SK-N-SH treated with all-trans-retinoic acid at 6 μM for 48 hours (cell line): ENCODE results near the gene CACNA1G.

Experiments
- ATAC-seq: fragments of 200-7000 bp; cut with Tn5 transposase; 3 replicates; pipeline ENCODE4 v1.9.1; 2020; ENCODE audit warnings: mild to moderate bottlenecking, moderate library complexity
- ARNTL ChIP-seq: fragments of 450-650 bp; formaldehyde crosslinking; IDR thresholded peaks from 2 replicates; pipeline ENCODE4 v1.5.0; 2020; ENCODE audit warnings: low read depth, mild to moderate bottlenecking, moderate library complexity, borderline replicate concordance
- BACH2 ChIP-seq: fragments of 250-450 bp; sonication (Bioruptor Pico); IDR thresholded peaks from 2 replicates; pipeline ENCODE4 v1.9.0; 2021; ENCODE audit warnings: mild to moderate bottlenecking, borderline replicate concordance
- CREB5 ChIP-seq: fragments of 250-450 bp; sonication (Bioruptor Pico); IDR thresholded peaks from 2 replicates; pipeline ENCODE4 v1.5.1; 2020; ENCODE audit warnings: low read depth, mild to moderate bottlenecking, moderate library complexity
- CSDC2 ChIP-seq: fragments of 250-450 bp; sonication (Bioruptor Pico); IDR thresholded peaks from 2 replicates; pipeline ENCODE4 v1.5.0; 2020; ENCODE audit warnings: mild to moderate bottlenecking, moderate library complexity
- CSRNP3 ChIP-seq: fragments of 250-450 bp; sonication (Bioruptor Pico); IDR thresholded peaks from 2 replicates; pipeline ENCODE4 v1.5.1; 2021; ENCODE audit warnings: mild to moderate bottlenecking, moderate library complexity
- ESRRG ChIP-seq: fragments of 250-450 bp; sonication (Bioruptor Pico); IDR thresholded peaks from 2 replicates; pipeline ENCODE4 v1.6.1; 2021; ENCODE audit warnings: mild to moderate bottlenecking
- GLIS3 ChIP-seq: fragments of 250-450 bp; sonication (Bioruptor Pico); IDR thresholded peaks from 2 replicates; pipeline ENCODE4 v1.5.0; 2020; ENCODE audit warnings: mild to moderate bottlenecking, moderate library complexity
- ISL1 ChIP-seq: fragments of 250-450 bp; sonication (Bioruptor Pico); IDR thresholded peaks from 2 replicates; pipeline ENCODE4 v2.1.2; 2022; ENCODE audit warnings: mild to moderate bottlenecking, moderate library complexity
- OSR1 ChIP-seq: fragments of 250-450 bp; sonication (Bioruptor Pico); IDR thresholded peaks from 2 replicates; pipeline ENCODE4 v1.8.0; 2022; ENCODE audit warnings: moderate library complexity, mild to moderate bottlenecking, inconsistent platforms
- PATZ1 ChIP-seq: fragments of 250-450 bp; sonication (Bioruptor Pico); IDR thresholded peaks from 2 replicates; pipeline ENCODE4 v1.8.0; 2020; ENCODE audit warnings: mild to moderate bottlenecking, moderate library complexity, borderline replicate concordance
- POU6F1 ChIP-seq: fragments of 250-450 bp; sonication (Bioruptor Pico); IDR thresholded peaks from 2 replicates; pipeline ENCODE4 v1.8.0; 2021; ENCODE audit warnings: low read depth, mild to moderate bottlenecking, moderate library complexity, borderline replicate concordance
- PPARA ChIP-seq: fragments of 250-450 bp; sonication (Bioruptor Pico); IDR thresholded peaks from 2 replicates; pipeline ENCODE4 v1.5.0; 2020; ENCODE audit warnings: mild to moderate bottlenecking, borderline replicate concordance
- RARB ChIP-seq: fragments of 250-450 bp; sonication (Bioruptor Pico); IDR thresholded peaks from 2 replicates; pipeline ENCODE4 v1.8.0; 2021; ENCODE audit warnings: mild to moderate bottlenecking, moderate library complexity
- SNAI2 ChIP-seq: fragments of 250-450 bp; sonication (Bioruptor Pico); IDR thresholded peaks from 2 replicates; pipeline ENCODE4 v1.5.0; 2020; ENCODE audit warnings: mild to moderate bottlenecking, moderate library complexity
- TCF4 ChIP-seq: fragments of 250-450 bp; sonication (Bioruptor Pico); IDR thresholded peaks from 2 replicates; pipeline ENCODE4 v1.8.0; 2021; ENCODE audit warnings: mild to moderate bottlenecking, moderate library complexity, borderline replicate concordance
- TOX ChIP-seq: fragments of 250-450 bp; sonication (Bioruptor Pico); IDR thresholded peaks from 2 replicates; pipeline ENCODE4 v1.8.0; 2021; ENCODE audit warnings: mild to moderate bottlenecking, moderate library complexity, borderline replicate concordance
- TSHZ2 ChIP-seq: fragments of 250-450 bp; sonication (Bioruptor Pico); IDR thresholded peaks from 2 replicates; pipeline ENCODE4 v1.5.0; 2020; ENCODE audit warnings: mild to moderate bottlenecking, moderate library complexity
- ZC3H10 ChIP-seq: fragments of 250-450 bp; sonication (Bioruptor Pico); IDR thresholded peaks from 2 replicates; pipeline ENCODE4 v1.5.1; 2021; ENCODE audit warnings: mild to moderate bottlenecking, moderate library complexity
- ZFP3 ChIP-seq: fragments of 250-450 bp; sonication (Bioruptor Pico); IDR thresholded peaks from 2 replicates; pipeline ENCODE4 v1.5.0; 2020; ENCODE audit warnings: mild to moderate bottlenecking, moderate library complexity
- ZFP30 ChIP-seq: fragments of 450-650 bp; formaldehyde crosslinking; IDR thresholded peaks from 2 replicates; pipeline ENCODE4 v1.5.0; 2022; ENCODE audit warnings: mild to moderate bottlenecking, moderate library complexity
- ZNF565 ChIP-seq: fragments of 450-650 bp; formaldehyde crosslinking; conservative IDR thresholded peaks from 2 replicates; pipeline ENCODE4 v1.5.0; 2020; ENCODE audit warnings: low read depth, mild to moderate bottlenecking, moderate library complexity
- ZNF70 ChIP-seq: fragments of 450-650 bp; formaldehyde crosslinking; IDR thresholded peaks from 2 replicates; pipeline ENCODE4 v1.5.0; 2020; ENCODE audit warnings: mild to moderate bottlenecking, moderate library complexity
- ZNF8 ChIP-seq: fragments of 450-650 bp; formaldehyde crosslinking; IDR thresholded peaks from 2 replicates; pipeline ENCODE4 v1.5.0; 2020; ENCODE audit warnings: mild to moderate bottlenecking, moderate library complexity

CACNA1G gene

GRCh38 chr17:50568659-50569058 is 8.1 kb downstream of the CACNA1G start:
- no peak for ATAC-seq
- TF ChIP-seq BACH2 (CRISPR knock-in tag) (no peak), ZFP30 (CRISPR knock-in tag) (no peak), ZNF70 (CRISPR knock-in tag) (no peak), PATZ1 (CRISPR knock-in tag) (no peak), RARB (CRISPR knock-in tag) (no peak), ARNTL (CRISPR knock-in tag) (no peak), TOX (CRISPR knock-in tag) (no peak), ISL1 (CRISPR knock-in tag) (no peak), CSRNP3 (CRISPR knock-in tag) (no peak)

GRCh38 chr17:50569592-50569991 is 9.1 kb downstream of the CACNA1G start:
- ATAC-seq, result no peak
- TF ChIP-seq PPARA (CRISPR knock-in tag) (no peak), POU6F1 (CRISPR knock-in tag) (no peak), CSRNP3 (CRISPR knock-in tag) (no peak), ESRRG (CRISPR knock-in tag) (no peak), CREB5 (CRISPR knock-in tag) (no peak), ARNTL (CRISPR knock-in tag) (no peak), OSR1 (no peak)

- ATAC-seq, result no peak
- TF ChIP-seq POU6F1 (CRISPR knock-in tag) (no peak), ISL1 (CRISPR knock-in tag) (no peak), ZNF565 (CRISPR knock-in tag) (no peak), ZFP30 (CRISPR knock-in tag) (no peak), ZNF8 (CRISPR knock-in tag) (no peak), RARB (CRISPR knock-in tag) (no peak), GLIS3 (no peak), BACH2 (CRISPR knock-in tag) (no peak), SNAI2 (CRISPR knock-in tag) (no peak), TCF4 (CRISPR knock-in tag) (no peak), ARNTL (CRISPR knock-in tag) (no peak), CSRNP3 (CRISPR knock-in tag) (no peak), ZFP3 (CRISPR knock-in tag) (no peak), TOX (CRISPR knock-in tag) (no peak), CSDC2 (CRISPR knock-in tag) (no peak), ZC3H10 (CRISPR knock-in tag) (no peak), TSHZ2 (CRISPR knock-in tag) (no peak), ZNF70 (CRISPR knock-in tag) (no peak)
Measured at GRCh38 chr17:50570032-50570431, 9.5 kb downstream of the CACNA1G start.
